Trophoblast cell (in vitro differentiated cells and primary cell): ENCODE measurements around the gene C1orf50.
A peak's percentile ranks its signal among the peaks of the same experiment; 100 is the strongest.

ENCODE experiments used
- DNase-seq, 2 donors: peaks; one replicate each; pipeline ENCODE4 v3.0.0-alpha.2; 2016
- H2AFZ ChIP-seq: 2 replicates; pipeline ENCODE4 v1.6.1; 2013; ENCODE audit warnings: low read length, moderate library complexity, mild to moderate bottlenecking; ENCODE audit not compliant: insufficient read depth, poor library complexity
- H2AK5ac ChIP-seq: 2 replicates; pipeline ENCODE4 v1.6.1; 2013; ENCODE audit warnings: mild to moderate bottlenecking, low read length
- H2BK120ac ChIP-seq: 2 replicates; pipeline ENCODE4 v1.6.1; 2013; ENCODE audit warnings: low read length, mild to moderate bottlenecking, moderate library complexity; ENCODE audit not compliant: insufficient read depth, poor library complexity
- H2BK12ac ChIP-seq: 2 replicates; pipeline ENCODE4 v1.6.1; 2013; ENCODE audit warnings: mild to moderate bottlenecking, low read length, moderate library complexity
- H2BK5ac ChIP-seq: 2 replicates; pipeline ENCODE4 v1.6.1; 2013; ENCODE audit warnings: low read length, low read depth, moderate library complexity, mild to moderate bottlenecking; ENCODE audit not compliant: poor library complexity
- H3K14ac ChIP-seq: 2 replicates; pipeline ENCODE4 v1.6.1; 2013; ENCODE audit warnings: mild to moderate bottlenecking, low read length
- H3K18ac ChIP-seq: 2 replicates; pipeline ENCODE4 v1.6.1; 2013; ENCODE audit warnings: mild to moderate bottlenecking, low read length
- H3K23ac ChIP-seq: 2 replicates; pipeline ENCODE4 v1.6.1; 2013; ENCODE audit warnings: low read length
- H3K27ac ChIP-seq: 2 replicates; pipeline ENCODE4 v1.5.1; 2013; ENCODE audit warnings: low read depth, mild to moderate bottlenecking, inconsistent platforms, low read length, moderate library complexity
- H3K27me3 ChIP-seq: 2 replicates; pipeline ENCODE4 v1.6.1; 2013; ENCODE audit warnings: inconsistent platforms, mild to moderate bottlenecking, low read length, moderate library complexity; ENCODE audit not compliant: insufficient read depth
- H3K36me3 ChIP-seq, 2 experiments: 1 replicate in 1 of 2; 2 replicates in 1 of 2; pipeline ENCODE4 v1.6.1; 2013; ENCODE audit warnings: low read length in 2 of 2, mild to moderate bottlenecking in 2 of 2, moderate library complexity in 1 of 2; ENCODE audit not compliant: insufficient read depth in 2 of 2, control insufficient read depth in 1 of 2
- H3K4ac ChIP-seq: 2 replicates; pipeline ENCODE4 v1.6.1; 2013; ENCODE audit warnings: low read depth, mild to moderate bottlenecking, low read length, moderate library complexity
- H3K4me1 ChIP-seq, 2 experiments: 1 replicate in 1 of 2; 2 replicates in 1 of 2; pipeline ENCODE4 v1.6.1; 2013; ENCODE audit warnings: low read length in 2 of 2, mild to moderate bottlenecking in 2 of 2, moderate library complexity in 1 of 2; ENCODE audit not compliant: insufficient read depth in 2 of 2, control insufficient read depth in 1 of 2
- H3K4me2 ChIP-seq: 2 replicates; pipeline ENCODE4 v1.6.1; 2013; ENCODE audit warnings: inconsistent platforms, mild to moderate bottlenecking, low read length, moderate library complexity
- H3K4me3 ChIP-seq: 2 replicates; pipeline ENCODE4 v1.5.1; 2013; ENCODE audit warnings: mild to moderate bottlenecking, low read depth, low read length, inconsistent platforms
- H3K79me1 ChIP-seq: one replicate; pipeline ENCODE4 v1.6.1; 2013; ENCODE audit warnings: low read length
- H3K79me2 ChIP-seq: 2 replicates; pipeline ENCODE4 v1.6.1; 2013; ENCODE audit warnings: low read length, mild to moderate bottlenecking; ENCODE audit not compliant: control insufficient read depth, insufficient read depth, poor library complexity
- H3K9ac ChIP-seq: 2 replicates; pipeline ENCODE4 v1.6.1; 2013; ENCODE audit warnings: mild to moderate bottlenecking, low read length
- H3K9me3 ChIP-seq: 2 replicates; pipeline ENCODE4 v1.6.1; 2013; ENCODE audit warnings: low read depth, mild to moderate bottlenecking, control low read depth, inconsistent platforms, low read length; ENCODE audit not compliant: insufficient read depth
- H4K12ac ChIP-seq: 2 replicates; pipeline ENCODE4 v1.6.1; 2013; ENCODE audit warnings: low read depth, mild to moderate bottlenecking, low read length, moderate library complexity
- H4K8ac ChIP-seq: 2 replicates; pipeline ENCODE4 v1.6.1; 2013; ENCODE audit warnings: low read depth, mild to moderate bottlenecking, low read length, moderate library complexity
- H4K91ac ChIP-seq: one replicate; pipeline ENCODE4 v1.6.1; 2013; ENCODE audit warnings: low read depth, mild to moderate bottlenecking, low read length, moderate library complexity
- WGBS: extraction: QIAGEN DNeasy Blood & Tissue Kit; methylation state at CpG from one replicate; pipeline ENCODE4 v1.1.7; 2013; ENCODE audit warnings: missing lambda C conversion rate; ENCODE audit not compliant: insufficient read length, insufficient coverage; ENCODE audit errors: extremely low coverage; 5-methylcytosine and 5-hydroxymethylcytosine counted together

The C1orf50 gene

GRCh38 chr1:42801832-42802473 lies 34.9 kb downstream of the C1orf50 start:
- no peak overlapping the region for H2AFZ ChIP-seq
- no CpG with 5 or more reads among the region's 8 CpGs for WGBS
- peak; percentile 19 to 64 for DNase-seq

GRCh38 chr1:42806171-42806570 lies 39.1 kb downstream of the C1orf50 start:
- Histone ChIP-seq H3K18ac (no peak overlapping the region), H3K27me3 (no peaks in the 10 kb centered on the region), H3K14ac (no peak overlapping the region), H4K8ac (no peak overlapping the region), H2BK120ac (no peak overlapping the region), H3K79me2 (no peaks in the 10 kb centered on the region), H3K4me3 (no peak overlapping the region), H2AFZ (no peak overlapping the region), H3K4me1 (peaks cover 0 to 6% of the 10 kb centered on the region in 2 experiments), H3K4ac (no peak overlapping the region), H3K79me1 (no peaks in the 10 kb centered on the region), H4K12ac (no peak overlapping the region), H3K36me3 (peaks cover 0 to 2% of the 10 kb centered on the region in 2 experiments), H2BK12ac (no peak overlapping the region), H3K27ac (peak overlapping the region; percentile 22), H3K9ac (no peak overlapping the region), H3K9me3 (no peaks in the 10 kb centered on the region), H4K91ac (no peak overlapping the region), H3K23ac (no peak overlapping the region), H3K4me2 (no peak overlapping the region), H2AK5ac (no peak overlapping the region), H2BK5ac (no peak overlapping the region)
- DNase-seq: no peak

More at GRCh38 chr1:42801832-42802473, 34.9 kb downstream of the C1orf50 start:
- peaks cover 0 to 2% of the 10 kb centered on the region in 2 experiments for H3K36me3 ChIP-seq
- no peak overlapping the region for H2BK12ac ChIP-seq
- H3K27ac ChIP-seq: no peak overlapping the region
- H3K9me3 ChIP-seq: no peaks in the 10 kb centered on the region
- peaks cover 0 to 6% of the 10 kb centered on the region in 2 experiments for H3K4me1 ChIP-seq
- H3K27me3 ChIP-seq: no peaks in the 10 kb centered on the region
- no peak overlapping the region for H3K14ac ChIP-seq
- no peaks in the 10 kb centered on the region for H3K79me1 ChIP-seq
- no peak overlapping the region for H4K12ac ChIP-seq
- H2AK5ac ChIP-seq: no peak overlapping the region
- H4K8ac ChIP-seq: no peak overlapping the region
- no peak overlapping the region for H2BK5ac ChIP-seq
- H3K23ac ChIP-seq: no peak overlapping the region
- H3K9ac ChIP-seq: no peak overlapping the region
- no peak overlapping the region for H3K4me2 ChIP-seq
- no peak overlapping the region for H3K4me3 ChIP-seq
- H3K4ac ChIP-seq: no peak overlapping the region
- H3K79me2 ChIP-seq: no peaks in the 10 kb centered on the region
- no peak overlapping the region for H4K91ac ChIP-seq
- H2BK120ac ChIP-seq: no peak overlapping the region
- no peak overlapping the region for H3K18ac ChIP-seq

GRCh38 chr1:42806593-42806992 lies 39.5 kb downstream of the C1orf50 start:
- Histone ChIP-seq H3K23ac (no peak overlapping the region), H3K9me3 (no peaks in the 10 kb centered on the region), H3K36me3 (peaks cover 0 to 2% of the 10 kb centered on the region in 2 experiments), H3K4me3 (no peak overlapping the region), H4K91ac (no peak overlapping the region), H3K4me2 (no peak overlapping the region), H3K79me2 (no peaks in the 10 kb centered on the region), H2AK5ac (no peak overlapping the region), H3K4me1 (peaks cover 0 to 6% of the 10 kb centered on the region in 2 experiments), H3K79me1 (no peaks in the 10 kb centered on the region), H4K12ac (no peak overlapping the region), H3K18ac (no peak overlapping the region), H3K14ac (no peak overlapping the region), H2BK120ac (no peak overlapping the region), H3K27me3 (no peaks in the 10 kb centered on the region), H3K4ac (no peak overlapping the region), H4K8ac (no peak overlapping the region), H3K9ac (no peak overlapping the region), H2BK12ac (no peak overlapping the region), H2AFZ (no peak overlapping the region), H3K27ac (peak overlapping the region; percentile 22), H2BK5ac (no peak overlapping the region)
- DNase-seq: no peak
- no CpG with 5 or more reads among the region's 5 CpGs for WGBS

- Histone ChIP-seq H3K4me1 (peaks cover 0 to 6% of the 10 kb centered on the region in 2 experiments), H3K79me1 (no peaks in the 10 kb centered on the region), H3K9ac (no peak overlapping the region), H2BK120ac (no peak overlapping the region), H2BK5ac (no peak overlapping the region), H4K8ac (no peak overlapping the region), H3K27ac (no peak overlapping the region), H2AFZ (no peak overlapping the region), H3K4ac (no peak overlapping the region), H3K18ac (no peak overlapping the region), H2BK12ac (no peak overlapping the region), H3K14ac (no peak overlapping the region), H3K36me3 (peaks cover 0 to 2% of the 10 kb centered on the region in 2 experiments), H3K9me3 (no peaks in the 10 kb centered on the region), H3K27me3 (no peaks in the 10 kb centered on the region), H3K4me2 (no peak overlapping the region), H4K12ac (no peak overlapping the region), H3K4me3 (no peak overlapping the region), H3K79me2 (no peaks in the 10 kb centered on the region), H2AK5ac (no peak overlapping the region), H4K91ac (no peak overlapping the region), H3K23ac (no peak overlapping the region)
- DNase-seq: no peak
Measured at GRCh38 chr1:42807056-42807668, 40.1 kb downstream of the C1orf50 start.
